Activated naive CD8-positive, alpha-beta T cell (primary cell): Measurements from ENCODE around the gene CACFD1.
A peak's percentile ranks its signal among the peaks of the same experiment; 100 is the strongest.

Experiments used
- H3K27ac Mint-ChIP-seq: one replicate; pipeline ENCODE4 v1.8.0; 2021; ENCODE audit warnings: mixed read lengths
- H3K27me3 Mint-ChIP-seq: one replicate; pipeline ENCODE4 v1.8.0; 2021; ENCODE audit warnings: mixed read lengths
- H3K36me3 Mint-ChIP-seq: one replicate; pipeline ENCODE4 v1.8.0; 2021; ENCODE audit warnings: mixed read lengths
- H3K4me1 Mint-ChIP-seq: one replicate; pipeline ENCODE4 v1.8.0; 2021; ENCODE audit warnings: low read depth, mixed read lengths
- H3K4me3 Mint-ChIP-seq: one replicate; pipeline ENCODE4 v1.8.0; 2021; ENCODE audit warnings: mild to moderate bottlenecking, mixed read lengths
- H3K9me3 Mint-ChIP-seq: one replicate; pipeline ENCODE4 v1.8.0; 2021; ENCODE audit warnings: low read depth, mixed read lengths

Gene CACFD1

GRCh38 chr9:133477461-133477860 lies 17.7 kb downstream of the CACFD1 start:
- no peaks in the 10 kb centered on the region for H3K27me3 Mint-ChIP-seq
- no peak overlapping the region for H3K27ac Mint-ChIP-seq
- peaks cover 9% of the 10 kb centered on the region for H3K4me1 Mint-ChIP-seq
- H3K36me3 Mint-ChIP-seq: no peaks in the 10 kb centered on the region
- no peaks in the 10 kb centered on the region for H3K9me3 Mint-ChIP-seq
- peak overlapping the region; percentile 17 for H3K4me3 Mint-ChIP-seq

- no peak overlapping the region for H3K27ac Mint-ChIP-seq
- H3K9me3 Mint-ChIP-seq: no peaks in the 10 kb centered on the region
- H3K4me3 Mint-ChIP-seq: peak overlapping the region; percentile 59
- peaks cover 9% of the 10 kb centered on the region for H3K4me1 Mint-ChIP-seq
- no peaks in the 10 kb centered on the region for H3K27me3 Mint-ChIP-seq
- H3K36me3 Mint-ChIP-seq: no peaks in the 10 kb centered on the region
Observed at GRCh38 chr9:133477992-133478850, 18.4 kb downstream of the CACFD1 start.

GRCh38 chr9:133478851-133479711 lies 19.3 kb downstream of the CACFD1 start, which contains the start of gene SLC2A6:
Gene SLC2A6, minus strand, starts transcription at chr9:133479099. Its CDS starts 40 bp downstream, at chr9:133479059.
- Mint-ChIP-seq H3K27me3 (no peaks in the 10 kb centered on the region), H3K27ac (peak within 1 kb of the TSS; percentile 76), H3K36me3 (no peaks in the 10 kb centered on the region), H3K4me3 (peak within 1 kb of the TSS; percentile 85), H3K9me3 (no peaks in the 10 kb centered on the region), H3K4me1 (peaks cover 9% of the 10 kb centered on the region)

- H3K36me3 Mint-ChIP-seq: no peaks in the 10 kb centered on the region
- H3K27me3 Mint-ChIP-seq: no peaks in the 10 kb centered on the region
- H3K4me1 Mint-ChIP-seq: peaks cover 12% of the 10 kb centered on the region
- H3K27ac Mint-ChIP-seq: no peak overlapping the region
- H3K9me3 Mint-ChIP-seq: no peaks in the 10 kb centered on the region
- no peak overlapping the region for H3K4me3 Mint-ChIP-seq
Observed at GRCh38 chr9:133483611-133484010, 23.8 kb downstream of the CACFD1 start.

- Mint-ChIP-seq H3K4me3 (no peak overlapping the region), H3K36me3 (no peaks in the 10 kb centered on the region), H3K27ac (no peak overlapping the region), H3K4me1 (peaks cover 7% of the 10 kb centered on the region), H3K27me3 (no peaks in the 10 kb centered on the region), H3K9me3 (no peaks in the 10 kb centered on the region)
Observed at GRCh38 chr9:133484671-133485437, 25.1 kb downstream of the CACFD1 start.

- Mint-ChIP-seq H3K4me3 (peak overlapping the region; percentile 27), H3K27ac (no peak overlapping the region), H3K4me1 (peaks cover 5% of the 10 kb centered on the region), H3K9me3 (no peaks in the 10 kb centered on the region), H3K27me3 (no peaks in the 10 kb centered on the region), H3K36me3 (no peaks in the 10 kb centered on the region)
Observed at GRCh38 chr9:133485531-133486260, 25.9 kb downstream of the CACFD1 start.

- Mint-ChIP-seq H3K27ac (no peak overlapping the region), H3K36me3 (no peaks in the 10 kb centered on the region), H3K9me3 (no peaks in the 10 kb centered on the region), H3K4me1 (peaks cover 5% of the 10 kb centered on the region), H3K4me3 (no peak overlapping the region), H3K27me3 (no peaks in the 10 kb centered on the region)
Observed at GRCh38 chr9:133487331-133487725, 27.6 kb downstream of the CACFD1 start.

- Mint-ChIP-seq H3K4me1 (peaks cover 5% of the 10 kb centered on the region), H3K27ac (no peak overlapping the region), H3K4me3 (no peak overlapping the region), H3K9me3 (no peaks in the 10 kb centered on the region), H3K36me3 (no peaks in the 10 kb centered on the region), H3K27me3 (no peaks in the 10 kb centered on the region)
Observed at GRCh38 chr9:133488686-133489252, 29.0 kb downstream of the CACFD1 start.

- Mint-ChIP-seq H3K36me3 (no peaks in the 10 kb centered on the region), H3K4me3 (no peak overlapping the region), H3K27ac (no peak overlapping the region)
Observed at GRCh38 chr9:133489253-133490190, 29.7 kb downstream of the CACFD1 start.

GRCh38 chr9:133490201-133490681 lies 30.5 kb downstream of the CACFD1 start:
- peaks cover 5% of the 10 kb centered on the region for H3K4me1 Mint-ChIP-seq
- no peak overlapping the region for H3K27ac Mint-ChIP-seq
- no peaks in the 10 kb centered on the region for H3K36me3 Mint-ChIP-seq
- no peak overlapping the region for H3K4me3 Mint-ChIP-seq
- H3K9me3 Mint-ChIP-seq: no peaks in the 10 kb centered on the region
- no peaks in the 10 kb centered on the region for H3K27me3 Mint-ChIP-seq

More at GRCh38 chr9:133489253-133490190, 29.7 kb downstream of the CACFD1 start:
- H3K4me1 Mint-ChIP-seq: peaks cover 5% of the 10 kb centered on the region
- no peaks in the 10 kb centered on the region for H3K9me3 Mint-ChIP-seq
- H3K27me3 Mint-ChIP-seq: no peaks in the 10 kb centered on the region

- no peak overlapping the region for H3K27ac Mint-ChIP-seq
- H3K4me1 Mint-ChIP-seq: peaks cover 4% of the 10 kb centered on the region
- no peaks in the 10 kb centered on the region for H3K27me3 Mint-ChIP-seq
- no peaks in the 10 kb centered on the region for H3K36me3 Mint-ChIP-seq
- H3K9me3 Mint-ChIP-seq: no peaks in the 10 kb centered on the region
- no peak overlapping the region for H3K4me3 Mint-ChIP-seq
Observed at GRCh38 chr9:133490865-133491655, 31.3 kb downstream of the CACFD1 start.

- no peak overlapping the region for H3K4me3 Mint-ChIP-seq
- H3K27ac Mint-ChIP-seq: no peak overlapping the region
- no peaks in the 10 kb centered on the region for H3K36me3 Mint-ChIP-seq
- no peaks in the 10 kb centered on the region for H3K9me3 Mint-ChIP-seq
- no peaks in the 10 kb centered on the region for H3K4me1 Mint-ChIP-seq
- no peaks in the 10 kb centered on the region for H3K27me3 Mint-ChIP-seq
Observed at GRCh38 chr9:133491656-133491925, 31.8 kb downstream of the CACFD1 start.
